HEK293 (cell line): ENCODE results near the gene UBL5.

Source experiments
- CTCF ChIA-PET: fragments of 350-600 bp; formaldehyde crosslinking; extraction: SDS; loops from one replicate; lab custom pipeline; 2021; ENCODE audit warnings: antibody characterized with exemption; lab: Yijun Ruan, JAX
- POLR2A ChIA-PET: fragments of 300-600 bp; formaldehyde crosslinking; extraction: SDS; loops from one replicate; lab custom pipeline; 2020; ENCODE audit warnings: antibody characterized with exemption, inconsistent platforms; lab: Yijun Ruan, JAX
- H3K27ac ChIP-seq: fragments of 200-500 bp; sonication (Bioruptor generic); 2 replicates; pipeline ENCODE4 v1.5.1; 2014; ENCODE audit warnings: low read depth, low read length, control low read depth, inconsistent platforms; ENCODE audit errors: extremely low read depth
- H3K36me3 ChIP-seq, 2 experiments: fragments of 200-500 bp in 1 of 2; sonication (Bioruptor generic) in 1 of 2; 1 replicate in 1 of 2; 2 replicates in 1 of 2; pipeline ENCODE4 v1.5.1; 2014 to 2017; ENCODE audit warnings: inconsistent platforms in 2 of 2, low read length in 2 of 2; ENCODE audit not compliant: control insufficient read depth in 2 of 2, insufficient read depth in 1 of 2
- H3K4me1 ChIP-seq: fragments of 200-500 bp; sonication (Bioruptor generic); 2 replicates; pipeline ENCODE4 v1.5.1; 2014; ENCODE audit warnings: mild to moderate bottlenecking, low read length, inconsistent platforms; ENCODE audit not compliant: control insufficient read depth, insufficient read depth
- H3K4me3 ChIP-seq: 2 replicates; pipeline ENCODE4 v1.5.1; 2011; ENCODE audit warnings: low read depth, mild to moderate bottlenecking, control low read depth, low read length, moderate library complexity
- H3K9me3 ChIP-seq: fragments of 200-500 bp; sonication (Bioruptor generic); 2 replicates; pipeline ENCODE4 v1.5.1; 2014; ENCODE audit warnings: low read depth, low read length, inconsistent platforms; ENCODE audit not compliant: control insufficient read depth, insufficient read depth
- CTCF ChIP-seq: fragments of 450-650 bp; formaldehyde crosslinking; IDR thresholded peaks from 2 replicates; pipeline ENCODE4 v1.5.1; 2016; ENCODE audit warnings: missing biosample characterization, missing genetic modification characterization
- KLF10 ChIP-seq: fragments of 450-650 bp; IDR thresholded peaks from 2 replicates; pipeline ENCODE4 v1.5.1; 2018; ENCODE audit warnings: missing biosample characterization, mild to moderate bottlenecking, missing genetic modification characterization
- KLF17 ChIP-seq: fragments of 450-650 bp; formaldehyde crosslinking; IDR thresholded peaks from 2 replicates; pipeline ENCODE4 v1.5.1; 2016; ENCODE audit warnings: missing biosample characterization, missing genetic modification characterization
- KLF9 ChIP-seq: fragments of 450-650 bp; formaldehyde crosslinking; IDR thresholded peaks from 2 replicates; pipeline ENCODE4 v1.5.1; 2016; ENCODE audit warnings: missing biosample characterization, missing genetic modification characterization, low read depth
- PATZ1 ChIP-seq: fragments of 450-650 bp; formaldehyde crosslinking; IDR thresholded peaks from 2 replicates; pipeline ENCODE4 v1.5.1; 2016; ENCODE audit warnings: missing biosample characterization, missing genetic modification characterization
- PRDM1 ChIP-seq: fragments of 450-650 bp; formaldehyde crosslinking; IDR thresholded peaks from 2 replicates; pipeline ENCODE4; 2016; ENCODE audit warnings: missing biosample characterization, missing genetic modification characterization
- SP2 ChIP-seq: fragments of 450-650 bp; formaldehyde crosslinking; IDR thresholded peaks from 2 replicates; pipeline ENCODE4 v1.5.1; 2016; ENCODE audit warnings: missing biosample characterization, missing genetic modification characterization
- SP3 ChIP-seq: fragments of 450-650 bp; formaldehyde crosslinking; IDR thresholded peaks from 2 replicates; pipeline ENCODE4 v1.5.1; 2016; ENCODE audit warnings: missing biosample characterization, missing genetic modification characterization
- ZBTB11 ChIP-seq: fragments of 450-650 bp; formaldehyde crosslinking; conservative IDR thresholded peaks from 2 replicates; pipeline ENCODE4 v1.5.1; 2016; ENCODE audit warnings: low read depth, missing biosample characterization, missing genetic modification characterization
- ZBTB26 ChIP-seq: fragments of 450-650 bp; formaldehyde crosslinking; optimal IDR thresholded peaks from 2 replicates; pipeline ENCODE3; 2016; ENCODE audit warnings: missing biosample characterization, mild to moderate bottlenecking, missing genetic modification characterization
- ZBTB8A ChIP-seq: fragments of 450-650 bp; formaldehyde crosslinking; IDR thresholded peaks from 2 replicates; pipeline ENCODE4 v1.5.1; 2016; ENCODE audit warnings: missing biosample characterization, missing genetic modification characterization
- ZEB2 ChIP-seq: fragments of 450-650 bp; formaldehyde crosslinking; IDR thresholded peaks from 2 replicates; pipeline ENCODE4 v1.5.1; 2016; ENCODE audit warnings: missing biosample characterization, missing genetic modification characterization
- ZNF157 ChIP-seq: fragments of 450-650 bp; formaldehyde crosslinking; IDR thresholded peaks from 2 replicates; pipeline ENCODE4 v1.5.1; 2016; ENCODE audit warnings: missing biosample characterization, missing genetic modification characterization
- ZNF202 ChIP-seq: fragments of 450-650 bp; formaldehyde crosslinking; IDR thresholded peaks from 2 replicates; pipeline ENCODE4 v1.5.1; 2016; ENCODE audit warnings: missing biosample characterization, missing genetic modification characterization, borderline replicate concordance
- ZNF239 ChIP-seq: fragments of 450-650 bp; formaldehyde crosslinking; IDR thresholded peaks from 2 replicates; pipeline ENCODE4 v1.5.1; 2016; ENCODE audit warnings: missing biosample characterization, missing genetic modification characterization
- ZNF335 ChIP-seq: fragments of 450-650 bp; formaldehyde crosslinking; conservative IDR thresholded peaks from 2 replicates; pipeline ENCODE4 v1.5.1; 2016; ENCODE audit warnings: missing biosample characterization, missing genetic modification characterization
- ZNF391 ChIP-seq: fragments of 450-650 bp; formaldehyde crosslinking; IDR thresholded peaks from 2 replicates; pipeline ENCODE4 v1.5.1; 2016; ENCODE audit warnings: low read depth, missing biosample characterization, missing genetic modification characterization, borderline replicate concordance
- ZNF518A ChIP-seq: fragments of 450-650 bp; formaldehyde crosslinking; conservative IDR thresholded peaks from 2 replicates; pipeline ENCODE4 v1.5.1; 2016; ENCODE audit warnings: low read depth, missing biosample characterization, missing genetic modification characterization
- ZNF580 ChIP-seq: fragments of 450-650 bp; formaldehyde crosslinking; IDR thresholded peaks from 2 replicates; pipeline ENCODE4 v1.5.1; 2016; ENCODE audit warnings: missing biosample characterization, missing genetic modification characterization

UBL5 gene

GRCh38 chr19:9827289-9828238 is at the start of gene UBL5:
TSS of gene UBL5 (plus strand) at chr19:9827918. CDS start at chr19:9828338, 420 bp downstream.
- Histone ChIP-seq H3K36me3 (peaks cover 4 to 25% of the 10 kb centered on the region in 2 experiments; a peak in 2 of 3 replicates), H3K27ac (peak within 1 kb of the TSS; percentile 56; the same call in 1 of the 2 replicates), H3K4me3 (peak within 1 kb of the TSS; percentile 77), H3K9me3 (no peaks in the 10 kb centered on the region), H3K4me1 (no peaks in the 10 kb centered on the region; the same call in 1 of the 2 replicates)
- CTCF ChIA-PET: interaction anchor here (0.5 to 0.9 kb wide), 5 partner anchors 18 to 1057 kb away, joined by 3 to 5 read pairs (median 4); no protein-coding TSS in a partner anchor
- POLR2A ChIA-PET: interaction anchor here (0.5 to 2.6 kb wide), 10 partner anchors 9 to 1314 kb away, joined by 3 to 29 read pairs (median 4); partner anchors contain the start of genes FBXL12, S1PR2 and ZNF414
- TF ChIP-seq SP2 (tag by site-specific recombination) (peak; percentile 94), PRDM1 (tag by site-specific recombination) (no peak), ZBTB26 (tag by site-specific recombination) (peak; percentile 33), ZNF391 (tag by site-specific recombination) (no peak), ZNF239 (tag by site-specific recombination) (no peak), CTCF (0 out of 2 replicates have a peak, but pooled peaks have one; percentile 13), KLF17 (0 out of 2 replicates have a peak, but pooled peaks have one; percentile 27), ZNF580 (tag by site-specific recombination) (0 out of 2 replicates have a peak, but pooled peaks have one; percentile 13), ZBTB11 (tag by site-specific recombination) (peak; percentile 95), ZNF202 (tag by site-specific recombination) (no peak), ZEB2 (tag by site-specific recombination) (peak; percentile 66; the same call in 1 of the 2 replicates), ZBTB8A (tag by site-specific recombination) (0 out of 2 replicates have a peak, but pooled peaks have one; percentile 20), PATZ1 (peak; percentile 50; the same call in 1 of the 2 replicates), KLF9 (tag by site-specific recombination) (peak; percentile 98), ZNF335 (tag by site-specific recombination) (peak; percentile 89), SP3 (tag by site-specific recombination) (peak; percentile 96), ZNF518A (tag by site-specific recombination) (peak; percentile 100), KLF10 (tag by site-specific recombination) (peak; percentile 92), ZNF157 (tag by site-specific recombination) (no peak)
